ENCODE data around the gene CPLX1.

DNA sequence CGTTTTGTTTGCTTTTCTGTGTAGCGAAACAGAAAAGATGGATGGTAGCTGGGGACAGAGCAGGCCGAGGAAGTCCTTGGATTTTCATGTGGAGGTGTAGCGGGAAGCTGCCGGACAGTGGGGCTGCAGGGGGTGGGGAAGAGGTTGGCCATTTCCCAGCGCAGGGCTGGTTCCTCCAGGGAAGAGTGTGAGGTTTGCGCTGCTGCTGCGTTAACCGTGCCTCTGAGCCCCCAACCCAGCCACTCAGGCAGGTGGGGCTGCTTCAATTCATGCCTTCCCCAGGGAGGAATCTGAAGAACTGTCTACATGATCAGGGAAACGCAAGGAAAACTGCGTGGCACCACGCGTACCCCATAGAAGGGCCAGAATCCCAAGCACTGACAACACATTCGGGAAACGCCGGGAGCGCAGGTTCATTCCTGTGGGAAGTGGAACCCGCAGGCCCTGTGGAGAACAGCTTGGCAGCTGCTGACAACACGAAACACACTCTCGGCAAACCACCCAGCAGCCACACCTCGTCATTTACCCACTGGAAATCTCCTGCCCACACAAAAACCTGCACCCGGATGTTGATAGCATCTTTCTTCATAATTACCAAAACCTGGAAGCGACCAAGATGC is 62.6 kb downstream of the CPLX1 start:
- TF ChIP-seq, protein P1, sequence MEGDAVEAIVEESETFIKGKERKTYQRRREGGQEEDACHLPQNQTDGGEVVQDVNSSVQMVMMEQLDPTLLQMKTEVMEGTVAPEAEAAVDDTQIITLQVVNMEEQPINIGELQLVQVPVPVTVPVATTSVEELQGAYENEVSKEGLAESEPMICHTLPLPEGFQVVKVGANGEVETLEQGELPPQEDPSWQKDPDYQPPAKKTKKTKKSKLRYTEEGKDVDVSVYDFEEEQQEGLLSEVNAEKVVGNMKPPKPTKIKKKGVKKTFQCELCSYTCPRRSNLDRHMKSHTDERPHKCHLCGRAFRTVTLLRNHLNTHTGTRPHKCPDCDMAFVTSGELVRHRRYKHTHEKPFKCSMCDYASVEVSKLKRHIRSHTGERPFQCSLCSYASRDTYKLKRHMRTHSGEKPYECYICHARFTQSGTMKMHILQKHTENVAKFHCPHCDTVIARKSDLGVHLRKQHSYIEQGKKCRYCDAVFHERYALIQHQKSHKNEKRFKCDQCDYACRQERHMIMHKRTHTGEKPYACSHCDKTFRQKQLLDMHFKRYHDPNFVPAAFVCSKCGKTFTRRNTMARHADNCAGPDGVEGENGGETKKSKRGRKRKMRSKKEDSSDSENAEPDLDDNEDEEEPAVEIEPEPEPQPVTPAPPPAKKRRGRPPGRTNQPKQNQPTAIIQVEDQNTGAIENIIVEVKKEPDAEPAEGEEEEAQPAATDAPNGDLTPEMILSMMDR (conservative IDR thresholded peaks at IDR 0.05), result no peak
- TF ChIP-seq EZH2 (IDR thresholded peaks at IDR 0.05; ENCODE audit: low read depth), result no peak

Measured in PC-9 (cell line).